Measurements from ENCODE around the gene ASS1. TPM values are rescaled to one million over a fixed set of nuclear protein-coding genes. Genes with fewer than 3 reads are reported as not detected.

ASS1 gene
- total RNA-seq, 1 experiment from 2014 or later, result 26.2 TPM

- no peak for DNase-seq (ENCODE audit: low read depth, low spot score)
- peaks cover 7% of the 10 kb centered on the region for H3K4me1 ChIP-seq (ENCODE audit: control insufficient read depth, insufficient read depth, low read length)
- no TSS peak for BruUV-seq (replicated peaks)
- H3K27ac ChIP-seq (ENCODE audit: low read length), result no peak overlapping the region
- H3K9me3 ChIP-seq (ENCODE audit: control insufficient read depth, insufficient read depth, low read depth, low read length), result no peaks in the 10 kb centered on the region
- no peak for ATAC-seq
- ChIA-PET POLR2A (no interaction called here), CTCF (no interaction called here)
- intact Hi-C loops (cut with micrococcal nuclease; ENCODE audit: unreplicated experiment), result no loop called here
- no peaks in the 10 kb centered on the region for H3K36me3 ChIP-seq (ENCODE audit: control insufficient read depth, insufficient read depth, low read length)
- TF ChIP-seq SIN3A (IDR thresholded peaks at IDR 0.05; ENCODE audit: borderline replicate concordance, insufficient read depth, low read depth, low read length) (no peak), TCF7L2 (IDR thresholded peaks at IDR 0.05; ENCODE audit: low read depth, low read length) (no peak)
- no peak overlapping the region for H3K4me3 ChIP-seq (ENCODE audit: low read depth in 2 of 2, low read length in 2 of 2)
- in situ Hi-C loops (cut with HindIII; ENCODE audit: low pct_unique_long_range_greater_than_20kb, low sequenced_read_pairs), result no loop called here
- H3K27me3 ChIP-seq (ENCODE audit: control insufficient read depth, insufficient read depth, low read length), result no peaks in the 10 kb centered on the region
Observed at GRCh38 chr9:130454812-130455325, 10.1 kb downstream of the ASS1 start.

GRCh38 chr9:130458027-130458803, 13.5 kb downstream of the ASS1 start:
- CTCF ChIA-PET, result interaction anchor here (0.5 to 0.6 kb wide), 3 partner anchors 15 to 225 kb away, joined by 3 to 7 read pairs (median 5); no protein-coding TSS in a partner anchor
- no TSS peak for BruUV-seq (replicated peaks)
- Histone ChIP-seq H3K9me3 (ENCODE audit: control insufficient read depth, insufficient read depth, low read depth, low read length) (no peaks in the 10 kb centered on the region), H3K27ac (ENCODE audit: low read length) (no peak overlapping the region), H3K4me1 (ENCODE audit: control insufficient read depth, insufficient read depth, low read length) (no peaks in the 10 kb centered on the region), H3K36me3 (ENCODE audit: control insufficient read depth, insufficient read depth, low read length) (no peaks in the 10 kb centered on the region), H3K4me3 (ENCODE audit: low read depth in 2 of 2, low read length in 2 of 2) (no peak overlapping the region), H3K27me3 (ENCODE audit: control insufficient read depth, insufficient read depth, low read length) (no peaks in the 10 kb centered on the region)
- TF ChIP-seq SIN3A (IDR thresholded peaks at IDR 0.05; ENCODE audit: borderline replicate concordance, insufficient read depth, low read depth, low read length) (no peak), POLR2AphosphoS5 (IDR thresholded peaks at IDR 0.05; ENCODE audit: low read depth, low read length) (no peak), TCF7L2 (IDR thresholded peaks at IDR 0.05; ENCODE audit: low read depth, low read length) (no peak), REST (IDR thresholded peaks at IDR 0.05; ENCODE audit: insufficient read depth in 1 of 2, low read depth in 2 of 2, low read length in 1 of 2) (no peak), CTCF (IDR thresholded peaks at IDR 0.05) (no peak)
- in situ Hi-C loops (cut with HindIII; ENCODE audit: low pct_unique_long_range_greater_than_20kb, low sequenced_read_pairs) (no loop called here), intact Hi-C loops (cut with micrococcal nuclease; ENCODE audit: unreplicated experiment) (no loop called here)
- POLR2A ChIA-PET, result no interaction called here
- ATAC-seq (no peak), DNase-seq (ENCODE audit: low read depth, low spot score) (no peak)

GRCh38 chr9:130458804-130459067, 14.0 kb downstream of the ASS1 start:
- no peak for DNase-seq (ENCODE audit: low read depth, low spot score)
- intact Hi-C loops (cut with micrococcal nuclease; ENCODE audit: unreplicated experiment), result no loop called here
- no peaks in the 10 kb centered on the region for H3K9me3 ChIP-seq (ENCODE audit: control insufficient read depth, insufficient read depth, low read depth, low read length)
- TF ChIP-seq POLR2AphosphoS5 (IDR thresholded peaks at IDR 0.05; ENCODE audit: low read depth, low read length), result no peak
- TF ChIP-seq TCF7L2 (IDR thresholded peaks at IDR 0.05; ENCODE audit: low read depth, low read length), result no peak
- no peak for TF ChIP-seq REST (IDR thresholded peaks at IDR 0.05; ENCODE audit: insufficient read depth in 1 of 2, low read depth in 2 of 2, low read length in 1 of 2)
- TF ChIP-seq SIN3A (IDR thresholded peaks at IDR 0.05; ENCODE audit: borderline replicate concordance, insufficient read depth, low read depth, low read length), result no peak
- TF ChIP-seq CTCF (IDR thresholded peaks at IDR 0.05), result no peak
- no peak overlapping the region for H3K27ac ChIP-seq (ENCODE audit: low read length)
- in situ Hi-C loops (cut with HindIII; ENCODE audit: low pct_unique_long_range_greater_than_20kb, low sequenced_read_pairs), result no loop called here
- ATAC-seq, result no peak
- H3K36me3 ChIP-seq (ENCODE audit: control insufficient read depth, insufficient read depth, low read length), result no peaks in the 10 kb centered on the region
- BruUV-seq (replicated peaks), result no TSS peak
- ChIA-PET POLR2A (no interaction called here), CTCF (interaction anchor here (0.5 kb wide), 1 partner anchor 224 kb away, joined by 7 read pairs; no protein-coding TSS in a partner anchor)
- H3K4me1 ChIP-seq (ENCODE audit: control insufficient read depth, insufficient read depth, low read length), result no peaks in the 10 kb centered on the region
- H3K4me3 ChIP-seq (ENCODE audit: low read depth in 2 of 2, low read length in 2 of 2), result no peak overlapping the region
- H3K27me3 ChIP-seq (ENCODE audit: control insufficient read depth, insufficient read depth, low read length), result no peaks in the 10 kb centered on the region
